HepG2 (cell line): Measurements from ENCODE around the gene SNAP29. TPM values are rescaled to one million over a fixed set of nuclear protein-coding genes. Genes with fewer than 3 reads are reported as not detected.

Experiments
- DMAP1 ChIP-seq: IDR thresholded peaks from 2 replicates; pipeline ENCODE4 v1.6.1; 2016
- FLYWCH1 ChIP-seq: sonication (generic); formaldehyde crosslinking; IDR thresholded peaks from 2 replicates; pipeline ENCODE4 v1.8.1; 2023; ENCODE audit warnings: mild to moderate bottlenecking, missing genetic modification reagents
- HIC2 ChIP-seq: sonication (generic); formaldehyde crosslinking; IDR thresholded peaks from 2 replicates; pipeline ENCODE4 v1.9.0; 2022; ENCODE audit warnings: low read depth, missing genetic modification reagents
- MIER2 ChIP-seq: IDR thresholded peaks from 2 replicates; pipeline ENCODE4 v1.6.1; 2016; ENCODE audit warnings: missing biosample characterization, missing genetic modification reagents
- NRL ChIP-seq: sonication (generic); formaldehyde crosslinking; IDR thresholded peaks from 2 replicates; pipeline ENCODE4 v1.5.0; 2020; ENCODE audit warnings: missing genetic modification reagents, mild to moderate bottlenecking, moderate library complexity, borderline replicate concordance
- PCBP2 ChIP-seq: fragments of 200-400 bp; formaldehyde crosslinking; optimal IDR thresholded peaks from 2 replicates; pipeline ENCODE3; 2018; ENCODE audit warnings: low read length, low read depth; ENCODE audit not compliant: poor library complexity, severe bottlenecking
- PRDM4 ChIP-seq: sonication (generic); formaldehyde crosslinking; IDR thresholded peaks from 2 replicates; pipeline ENCODE4 v1.9.0; 2021; ENCODE audit warnings: missing genetic modification reagents, borderline replicate concordance
- SALL1 ChIP-seq: sonication (generic); formaldehyde crosslinking; IDR thresholded peaks from 2 replicates; pipeline ENCODE4 v1.8.0; 2022; ENCODE audit warnings: mild to moderate bottlenecking, missing genetic modification reagents
- SMARCC2 ChIP-seq: fragments of 450-650 bp; IDR thresholded peaks from 2 replicates; pipeline ENCODE4 v1.6.1; 2017; ENCODE audit warnings: antibody characterized with exemption, mild to moderate bottlenecking
- SP140L ChIP-seq: sonication (generic); formaldehyde crosslinking; IDR thresholded peaks from 2 replicates; pipeline ENCODE4 v1.4.0; 2020; ENCODE audit warnings: missing genetic modification reagents, borderline replicate concordance
- ZFP1 ChIP-seq: IDR thresholded peaks from 2 replicates; pipeline ENCODE4 v1.6.1; 2016
- ZHX2 ChIP-seq, 2 experiments: sonication (generic) in 1 of 2; formaldehyde crosslinking in 1 of 2; IDR thresholded peaks; 2 replicates each; pipeline versions ENCODE4 v1.6.1 to v1.9.0; 2014 to 2022; ENCODE audit warnings: antibody characterized with exemption in 1 of 2, borderline replicate concordance in 1 of 2, inconsistent platforms in 1 of 2, low read depth in 1 of 2, missing genetic modification reagents in 1 of 2
- ZNF33B ChIP-seq: sonication (generic); formaldehyde crosslinking; IDR thresholded peaks from 2 replicates; pipeline ENCODE4 v1.5.1; 2020; ENCODE audit warnings: mild to moderate bottlenecking, missing genetic modification reagents
- ZNF350 ChIP-seq: sonication (generic); formaldehyde crosslinking; IDR thresholded peaks from 2 replicates; pipeline ENCODE4 v1.4.0; 2020; ENCODE audit warnings: mild to moderate bottlenecking, low read depth, missing genetic modification reagents, borderline replicate concordance
- polyA plus RNA-seq, 8 experiments: library from polyadenylated mRNA; depleted of rRNA in 3 of 8; stranded (reverse) in 7 of 8; unstranded in 1 of 8; fragments of >200 nt; fragmentation: Illumina TruSeq in 4 of 8; extraction: Trizol in 4 of 8; gene quantifications; 2 replicates each; pipeline versions ENCODE4 v1.2.1 to v1.2.3, GENCODE V29; 2011 to 2016; ENCODE audit warnings: low read depth in 4 of 8, missing spikeins in 1 of 8, mixed read lengths in 1 of 8; ENCODE audit not compliant: insufficient read depth in 1 of 8
- total RNA-seq, 5 experiments: library from RNA; depleted of rRNA; stranded (reverse); fragments of >200 nt; fragmentation: Illumina TruSeq; extraction: Trizol; gene quantifications; 2 replicates each; pipeline ENCODE4 v1.2.3, GENCODE V29; 2016; ENCODE audit warnings: low read depth in 1 of 5
- TF ChIP-seq, protein P1 (sequence below): IDR thresholded peaks from 2 replicates; pipeline ENCODE4 v1.6.1; 2012; ENCODE audit warnings: low read length, improper control_type of control experiment

SNAP29 gene
- total and polyA plus RNA-seq, 2 of the 13 experiments (the other 11 are each of a cell fraction or from before 2014, with no cell fraction given): 12.3 to 30.7 TPM

DNA sequence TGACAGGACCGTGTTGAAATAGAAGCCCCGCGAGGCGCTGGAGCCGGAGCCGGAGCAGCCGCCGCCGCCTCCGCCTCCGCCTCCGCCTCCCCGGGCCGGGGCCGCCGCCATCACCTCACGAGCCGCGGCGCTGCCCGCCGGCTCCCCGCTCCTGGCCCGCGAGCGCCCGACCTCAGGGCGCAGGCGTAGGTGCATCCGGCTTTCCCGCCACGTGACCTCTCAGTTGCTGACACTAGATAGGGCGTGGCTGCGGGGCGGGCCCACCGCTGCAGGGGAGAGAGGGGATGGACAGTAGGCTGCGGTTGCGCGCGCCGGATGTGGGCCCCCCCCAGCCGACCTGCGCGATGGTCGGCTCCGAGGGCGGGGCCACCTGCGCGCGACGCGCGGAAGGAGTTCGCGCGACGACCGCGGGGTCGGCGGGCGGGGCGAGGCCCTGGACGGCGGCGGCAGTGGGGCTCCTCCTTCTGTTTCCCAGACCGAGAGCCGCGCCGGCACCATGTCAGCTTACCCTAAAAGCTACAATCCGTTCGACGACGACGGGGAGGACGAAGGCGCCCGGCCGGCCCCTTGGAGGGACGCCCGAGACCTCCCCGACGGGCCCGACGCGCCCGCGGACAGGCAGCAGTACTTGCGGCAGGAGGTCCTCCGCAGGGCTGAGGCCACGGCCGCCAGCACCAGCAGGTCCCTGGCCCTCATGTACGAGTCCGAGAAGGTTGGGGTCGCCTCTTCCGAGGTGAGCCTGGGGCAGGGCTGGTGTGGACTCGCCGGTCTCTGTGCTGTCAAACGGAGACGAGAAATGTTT, at the start of gene SNAP29, which contains the start of gene PI4KA (continued):
- no peak for TF ChIP-seq DMAP1 (CRISPR knock-in tag)
- no peak for TF ChIP-seq ZFP1 (CRISPR knock-in tag)
- TF ChIP-seq MIER2 (CRISPR knock-in tag): no peak
- TF ChIP-seq NRL (CRISPR knock-in tag): no peak
- no peak for TF ChIP-seq SP140L (CRISPR knock-in tag)
- TF ChIP-seq FLYWCH1 (CRISPR knock-in tag): no peak
- no peak for TF ChIP-seq ZNF33B (CRISPR knock-in tag)
- TF ChIP-seq PRDM4: no peak
- TF ChIP-seq PCBP2: no peak
- TF ChIP-seq HIC2 (CRISPR knock-in tag): no peak
- no peak for TF ChIP-seq SMARCC2
- no peak for TF ChIP-seq ZNF350 (CRISPR knock-in tag)
- TF ChIP-seq, protein P1, sequence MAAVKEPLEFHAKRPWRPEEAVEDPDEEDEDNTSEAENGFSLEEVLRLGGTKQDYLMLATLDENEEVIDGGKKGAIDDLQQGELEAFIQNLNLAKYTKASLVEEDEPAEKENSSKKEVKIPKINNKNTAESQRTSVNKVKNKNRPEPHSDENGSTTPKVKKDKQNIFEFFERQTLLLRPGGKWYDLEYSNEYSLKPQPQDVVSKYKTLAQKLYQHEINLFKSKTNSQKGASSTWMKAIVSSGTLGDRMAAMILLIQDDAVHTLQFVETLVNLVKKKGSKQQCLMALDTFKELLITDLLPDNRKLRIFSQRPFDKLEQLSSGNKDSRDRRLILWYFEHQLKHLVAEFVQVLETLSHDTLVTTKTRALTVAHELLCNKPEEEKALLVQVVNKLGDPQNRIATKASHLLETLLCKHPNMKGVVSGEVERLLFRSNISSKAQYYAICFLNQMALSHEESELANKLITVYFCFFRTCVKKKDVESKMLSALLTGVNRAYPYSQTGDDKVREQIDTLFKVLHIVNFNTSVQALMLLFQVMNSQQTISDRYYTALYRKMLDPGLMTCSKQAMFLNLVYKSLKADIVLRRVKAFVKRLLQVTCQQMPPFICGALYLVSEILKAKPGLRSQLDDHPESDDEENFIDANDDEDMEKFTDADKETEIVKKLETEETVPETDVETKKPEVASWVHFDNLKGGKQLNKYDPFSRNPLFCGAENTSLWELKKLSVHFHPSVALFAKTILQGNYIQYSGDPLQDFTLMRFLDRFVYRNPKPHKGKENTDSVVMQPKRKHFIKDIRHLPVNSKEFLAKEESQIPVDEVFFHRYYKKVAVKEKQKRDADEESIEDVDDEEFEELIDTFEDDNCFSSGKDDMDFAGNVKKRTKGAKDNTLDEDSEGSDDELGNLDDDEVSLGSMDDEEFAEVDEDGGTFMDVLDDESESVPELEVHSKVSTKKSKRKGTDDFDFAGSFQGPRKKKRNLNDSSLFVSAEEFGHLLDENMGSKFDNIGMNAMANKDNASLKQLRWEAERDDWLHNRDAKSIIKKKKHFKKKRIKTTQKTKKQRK: no peak
- 0 out of 2 replicates have a peak, but pooled peaks have one; percentile 20 for TF ChIP-seq ZHX2 (IDR thresholded peaks at IDR 0.05; ENCODE audit: low read depth)
- no peak for TF ChIP-seq ZHX2 (CRISPR knock-in tag; IDR thresholded peaks at IDR 0.05; ENCODE audit: borderline replicate concordance)
- peak; percentile 65 for TF ChIP-seq SALL1 (CRISPR knock-in tag)
